Gastrocnemius medialis (tissue), 4 donors: ENCODE measurements around the gene PTPRF. TPM values are rescaled to one million over a fixed set of nuclear protein-coding genes. Genes with fewer than 3 reads are reported as not detected.

Experiments used
- ATAC-seq, 2 donors: fragments of 150-250 bp; one replicate each; pipeline ENCODE4 v1.9.1; 2016
- DNase-seq, 2 donors: peaks; one replicate each; pipeline ENCODE4 v3.0.0-alpha.2; 2019
- H3K27ac ChIP-seq, 4 donors: fragments of 200-600 bp; sonication (generic); 1 replicate in 1 of 4; 2 replicates in 3 of 4; pipeline ENCODE4 v1.5.1; 2016 to 2018; ENCODE audit warnings: mild to moderate bottlenecking in 2 of 4, moderate library complexity in 1 of 4
- H3K27me3 ChIP-seq, 3 donors: fragments of 200-600 bp; sonication (generic) in 2 of 3; 1 replicate in 1 of 3; 2 replicates in 2 of 3; pipeline versions ENCODE4 v1.5.1 to v1.6.0; 2016 to 2019; ENCODE audit warnings: mild to moderate bottlenecking in 1 of 3, moderate library complexity in 1 of 3
- H3K36me3 ChIP-seq, 2 donors: fragments of 200-600 bp; sonication (generic) in 1 of 2; one replicate each; pipeline ENCODE4 v1.5.1; 2017 to 2018
- H3K4me1 ChIP-seq, 2 donors: fragments of 200-600 bp; sonication (generic) in 1 of 2; one replicate each; pipeline ENCODE4 v1.5.1; 2016 to 2017; ENCODE audit warnings: mild to moderate bottlenecking in 2 of 2
- H3K4me3 ChIP-seq, 4 donors: fragments of 200-600 bp; sonication (generic) in 3 of 4; 1 replicate in 1 of 4; 2 replicates in 3 of 4; pipeline ENCODE4 v1.5.1; 2016 to 2019; ENCODE audit warnings: mild to moderate bottlenecking in 2 of 4
- H3K9me3 ChIP-seq, 3 donors: fragments of 200-600 bp; sonication (generic) in 2 of 3; 1 replicate in 1 of 3; 2 replicates in 2 of 3; pipeline ENCODE4 v1.5.1; 2016 to 2019
- POLR2A ChIP-seq, 2 donors: fragments of 450-650 bp; IDR thresholded peaks; one replicate each; pipeline ENCODE4 v1.6.1; 2017; ENCODE audit warnings: antibody characterized with exemption in 2 of 2, mild to moderate bottlenecking in 2 of 2, moderate library complexity in 2 of 2
- in situ Hi-C, 4 donors: fragments of 200-750 bp; cut with MboI; loops; one replicate each; pipeline versions ENCODE4 v1.15.0 to v1.8.0; 2017; ENCODE audit warnings: low sequenced_read_pairs in 4 of 4
- intact Hi-C: fragments of 100-400 bp; cut with DNase I; formaldehyde crosslinking; loops from one replicate; pipeline ENCODE4 v1.15.1; 2023; ENCODE audit warnings: low total_unique reads
- total RNA-seq, 4 donors: library from RNA; depleted of rRNA; stranded (reverse); fragments of >200 nt; gene quantifications; one replicate each; pipeline versions ENCODE4 v1.1.0 to v1.2.3, GENCODE V29; 2016
- TF ChIP-seq, protein P1 (sequence below), 5 experiments: fragments of 450-650 bp in 3 of 5; fragments of 200-600 bp in 2 of 5; sonication (generic) in 2 of 5; IDR thresholded peaks in 4 of 5; conservative IDR thresholded peaks in 1 of 5; 1 replicate in 4 of 5; 2 replicates in 1 of 5; pipeline ENCODE4 v1.5.1; 2016 to 2019; ENCODE audit warnings: antibody characterized with exemption in 5 of 5, mild to moderate bottlenecking in 3 of 5, moderate library complexity in 3 of 5

PTPRF gene
- total RNA-seq, 4 donors from 2014 or later, result 1.8 to 2.6 (median 2.5) TPM

DNA sequence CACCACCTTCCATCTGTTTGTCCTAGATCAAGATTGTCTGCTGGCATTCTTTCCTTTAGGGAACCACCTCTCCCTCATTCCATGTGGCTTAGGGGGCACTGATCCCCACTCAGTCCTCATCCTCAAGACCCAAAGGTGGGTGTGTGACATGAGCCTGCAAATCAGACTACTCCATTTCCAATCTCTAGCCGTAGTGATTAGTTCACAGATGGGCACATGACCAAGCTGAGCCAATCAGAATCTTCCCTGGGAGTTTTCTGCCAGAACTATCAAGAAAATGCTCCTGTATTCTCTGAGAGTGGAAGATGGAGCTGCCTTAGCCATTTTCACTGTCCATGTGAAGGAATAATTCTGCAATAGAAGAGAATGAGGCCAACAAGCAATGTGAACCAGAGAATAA lies 19.3 kb upstream of the PTPRF start:
- no peaks in the 10 kb centered on the region for H3K9me3 ChIP-seq
- no peak overlapping the region for H3K4me3 ChIP-seq
- TF ChIP-seq POLR2A (IDR thresholded peaks at IDR 0.05), result no peak
- TF ChIP-seq, protein P1, sequence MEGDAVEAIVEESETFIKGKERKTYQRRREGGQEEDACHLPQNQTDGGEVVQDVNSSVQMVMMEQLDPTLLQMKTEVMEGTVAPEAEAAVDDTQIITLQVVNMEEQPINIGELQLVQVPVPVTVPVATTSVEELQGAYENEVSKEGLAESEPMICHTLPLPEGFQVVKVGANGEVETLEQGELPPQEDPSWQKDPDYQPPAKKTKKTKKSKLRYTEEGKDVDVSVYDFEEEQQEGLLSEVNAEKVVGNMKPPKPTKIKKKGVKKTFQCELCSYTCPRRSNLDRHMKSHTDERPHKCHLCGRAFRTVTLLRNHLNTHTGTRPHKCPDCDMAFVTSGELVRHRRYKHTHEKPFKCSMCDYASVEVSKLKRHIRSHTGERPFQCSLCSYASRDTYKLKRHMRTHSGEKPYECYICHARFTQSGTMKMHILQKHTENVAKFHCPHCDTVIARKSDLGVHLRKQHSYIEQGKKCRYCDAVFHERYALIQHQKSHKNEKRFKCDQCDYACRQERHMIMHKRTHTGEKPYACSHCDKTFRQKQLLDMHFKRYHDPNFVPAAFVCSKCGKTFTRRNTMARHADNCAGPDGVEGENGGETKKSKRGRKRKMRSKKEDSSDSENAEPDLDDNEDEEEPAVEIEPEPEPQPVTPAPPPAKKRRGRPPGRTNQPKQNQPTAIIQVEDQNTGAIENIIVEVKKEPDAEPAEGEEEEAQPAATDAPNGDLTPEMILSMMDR (IDR thresholded peaks at IDR 0.05 in 4 of 5, conservative IDR thresholded peaks at IDR 0.05 in 1 of 5), result no peak
- no peak for DNase-seq
- no peak overlapping the region for H3K27ac ChIP-seq
- in situ Hi-C loops, result no loop called here
- H3K36me3 ChIP-seq, result no peaks in the 10 kb centered on the region
- no peaks in the 10 kb centered on the region for H3K4me1 ChIP-seq
- intact Hi-C loops, result no loop called here
- no peak for ATAC-seq
- no peaks in the 10 kb centered on the region for H3K27me3 ChIP-seq

DNA sequence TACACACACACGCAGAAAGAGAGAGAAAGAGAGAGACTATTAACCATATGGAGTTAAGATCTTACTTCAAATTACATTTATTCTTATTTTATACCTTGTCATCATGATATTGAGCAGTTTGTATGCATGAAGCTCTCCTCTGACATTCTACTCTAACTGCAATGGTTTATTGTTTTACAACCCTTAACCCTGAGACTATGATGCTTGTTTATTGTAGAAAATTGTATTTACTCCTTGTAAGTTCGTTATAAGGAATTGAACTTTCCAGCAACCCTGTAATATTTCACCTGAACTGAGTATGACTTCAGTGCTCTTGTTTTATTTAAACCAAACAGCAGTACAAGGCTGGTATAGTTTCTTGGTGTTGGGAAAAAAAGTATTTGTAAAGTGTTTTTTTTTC lies 18.6 kb upstream of the PTPRF start:
- Histone ChIP-seq H3K36me3 (no peaks in the 10 kb centered on the region), H3K4me3 (no peak overlapping the region), H3K27ac (no peak overlapping the region), H3K4me1 (no peaks in the 10 kb centered on the region), H3K27me3 (no peaks in the 10 kb centered on the region), H3K9me3 (no peaks in the 10 kb centered on the region)
- TF ChIP-seq, protein P1 (IDR thresholded peaks at IDR 0.05 in 4 of 5, conservative IDR thresholded peaks at IDR 0.05 in 1 of 5), result no peak
- TF ChIP-seq POLR2A (IDR thresholded peaks at IDR 0.05), result no peak
- DNase-seq (no peak), ATAC-seq (no peak)
- intact Hi-C loops (no loop called here), in situ Hi-C loops (no loop called here)

DNA sequence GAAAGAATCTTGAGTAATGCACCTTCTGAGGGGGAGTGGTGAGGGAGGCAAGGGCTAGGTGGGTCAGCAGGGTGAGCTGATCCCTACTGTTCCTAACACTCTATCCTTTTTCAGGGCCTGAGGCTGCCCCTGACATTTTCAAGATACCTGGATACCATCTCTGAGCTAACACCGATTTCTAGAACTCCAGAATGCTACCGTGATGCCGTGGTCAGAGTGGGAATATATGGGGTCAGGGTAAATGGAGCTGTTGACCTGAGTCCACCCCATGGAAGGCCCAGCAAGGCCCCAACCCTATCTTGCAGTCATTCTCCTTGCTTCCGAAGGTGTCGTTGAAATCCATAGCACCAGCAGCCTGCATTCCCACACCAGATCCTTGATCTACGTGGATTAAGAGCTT lies 18.0 kb upstream of the PTPRF start:
- ATAC-seq, result no peak
- Histone ChIP-seq H3K27ac (no peak overlapping the region), H3K36me3 (no peaks in the 10 kb centered on the region), H3K4me3 (no peak overlapping the region), H3K4me1 (no peaks in the 10 kb centered on the region), H3K27me3 (no peaks in the 10 kb centered on the region), H3K9me3 (no peaks in the 10 kb centered on the region)
- in situ Hi-C loops, result no loop called here
- no peak for TF ChIP-seq POLR2A (IDR thresholded peaks at IDR 0.05)
- TF ChIP-seq, protein P1 (IDR thresholded peaks at IDR 0.05 in 4 of 5, conservative IDR thresholded peaks at IDR 0.05 in 1 of 5), result no peak
- intact Hi-C loops, result no loop called here
- DNase-seq, result no peak

DNA sequence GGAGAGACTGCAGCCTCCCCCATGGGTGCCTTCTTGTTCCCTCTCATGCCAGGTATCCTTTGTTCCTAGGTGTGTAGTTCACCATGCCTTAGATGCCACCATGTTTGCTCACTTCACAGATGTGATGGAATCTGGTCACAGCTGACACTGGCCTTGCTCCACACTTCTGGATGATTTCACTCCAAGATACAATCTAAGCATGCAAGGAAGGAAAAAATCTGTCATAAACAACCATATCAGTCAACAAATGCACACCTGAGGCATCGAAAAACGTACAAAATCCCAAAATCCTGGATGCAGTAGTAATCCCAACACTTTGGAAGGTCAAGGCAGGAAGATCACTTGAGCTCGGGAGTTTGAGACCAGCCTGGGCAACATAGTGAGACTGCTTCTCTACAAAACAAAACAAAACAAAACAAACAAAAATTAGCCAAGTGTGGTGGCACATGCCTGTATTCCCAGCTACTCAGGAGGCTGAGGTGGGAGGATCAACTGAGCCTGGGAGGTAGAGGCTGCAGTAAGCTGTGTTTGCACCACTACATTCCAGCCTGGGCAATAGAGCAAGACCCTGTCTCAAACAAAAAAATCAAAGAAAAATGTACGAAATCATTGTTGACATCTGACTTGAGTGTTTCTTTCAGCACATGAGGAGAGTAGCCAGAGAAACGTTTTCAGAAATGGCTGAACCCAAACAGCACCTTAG lies 17.1 kb upstream of the PTPRF start:
- H3K27ac ChIP-seq, result no peak overlapping the region
- no peaks in the 10 kb centered on the region for H3K9me3 ChIP-seq
- intact Hi-C loops, result no loop called here
- H3K36me3 ChIP-seq, result no peaks in the 10 kb centered on the region
- no peak overlapping the region for H3K4me3 ChIP-seq
- no peaks in the 10 kb centered on the region for H3K4me1 ChIP-seq
- H3K27me3 ChIP-seq, result peaks cover 0 to 2% (median 0%) of the 10 kb centered on the region in 3 donors
- TF ChIP-seq, protein P1 (IDR thresholded peaks at IDR 0.05 in 4 of 5, conservative IDR thresholded peaks at IDR 0.05 in 1 of 5), result no peak
- no peak for TF ChIP-seq POLR2A (IDR thresholded peaks at IDR 0.05)
- ATAC-seq, result no peak
- DNase-seq, result no peak
- in situ Hi-C loops, result no loop called here
